VCaP (cell line): ENCODE data around the gene RETREG1.
"Not testable (repeated sequence)": the region's sequence is repeated elsewhere in the genome, so short reads cannot be mapped to it uniquely, and the experiment has no call there.

Experiments
- H3K27ac ChIP-seq: fragments of 450-650 bp; 2 replicates; pipeline ENCODE4 v1.5.1; 2017
- TF ChIP-seq, protein P1 (sequence below): fragments of 450-650 bp; conservative IDR thresholded peaks from 2 replicates; pipeline ENCODE4 v1.5.1; 2017; ENCODE audit warnings: mild to moderate bottlenecking, moderate library complexity

The RETREG1 gene

GRCh38 chr5:16659536-16659935 is 42.7 kb upstream of the RETREG1 start:
- TF ChIP-seq, protein P1, sequence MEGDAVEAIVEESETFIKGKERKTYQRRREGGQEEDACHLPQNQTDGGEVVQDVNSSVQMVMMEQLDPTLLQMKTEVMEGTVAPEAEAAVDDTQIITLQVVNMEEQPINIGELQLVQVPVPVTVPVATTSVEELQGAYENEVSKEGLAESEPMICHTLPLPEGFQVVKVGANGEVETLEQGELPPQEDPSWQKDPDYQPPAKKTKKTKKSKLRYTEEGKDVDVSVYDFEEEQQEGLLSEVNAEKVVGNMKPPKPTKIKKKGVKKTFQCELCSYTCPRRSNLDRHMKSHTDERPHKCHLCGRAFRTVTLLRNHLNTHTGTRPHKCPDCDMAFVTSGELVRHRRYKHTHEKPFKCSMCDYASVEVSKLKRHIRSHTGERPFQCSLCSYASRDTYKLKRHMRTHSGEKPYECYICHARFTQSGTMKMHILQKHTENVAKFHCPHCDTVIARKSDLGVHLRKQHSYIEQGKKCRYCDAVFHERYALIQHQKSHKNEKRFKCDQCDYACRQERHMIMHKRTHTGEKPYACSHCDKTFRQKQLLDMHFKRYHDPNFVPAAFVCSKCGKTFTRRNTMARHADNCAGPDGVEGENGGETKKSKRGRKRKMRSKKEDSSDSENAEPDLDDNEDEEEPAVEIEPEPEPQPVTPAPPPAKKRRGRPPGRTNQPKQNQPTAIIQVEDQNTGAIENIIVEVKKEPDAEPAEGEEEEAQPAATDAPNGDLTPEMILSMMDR = no peak
- no peak overlapping the region for H3K27ac ChIP-seq

GRCh38 chr5:16656561-16657191 is 39.9 kb upstream of the RETREG1 start:
- TF ChIP-seq, protein P1 = no peak
- no peak overlapping the region for H3K27ac ChIP-seq

GRCh38 chr5:16654647-16655334 is 38.0 kb upstream of the RETREG1 start:
- TF ChIP-seq, protein P1 = no peak
- H3K27ac ChIP-seq = no peak overlapping the region

GRCh38 chr5:16648739-16649138 is 31.9 kb upstream of the RETREG1 start:
- H3K27ac ChIP-seq = not testable (repeated sequence)

DNA sequence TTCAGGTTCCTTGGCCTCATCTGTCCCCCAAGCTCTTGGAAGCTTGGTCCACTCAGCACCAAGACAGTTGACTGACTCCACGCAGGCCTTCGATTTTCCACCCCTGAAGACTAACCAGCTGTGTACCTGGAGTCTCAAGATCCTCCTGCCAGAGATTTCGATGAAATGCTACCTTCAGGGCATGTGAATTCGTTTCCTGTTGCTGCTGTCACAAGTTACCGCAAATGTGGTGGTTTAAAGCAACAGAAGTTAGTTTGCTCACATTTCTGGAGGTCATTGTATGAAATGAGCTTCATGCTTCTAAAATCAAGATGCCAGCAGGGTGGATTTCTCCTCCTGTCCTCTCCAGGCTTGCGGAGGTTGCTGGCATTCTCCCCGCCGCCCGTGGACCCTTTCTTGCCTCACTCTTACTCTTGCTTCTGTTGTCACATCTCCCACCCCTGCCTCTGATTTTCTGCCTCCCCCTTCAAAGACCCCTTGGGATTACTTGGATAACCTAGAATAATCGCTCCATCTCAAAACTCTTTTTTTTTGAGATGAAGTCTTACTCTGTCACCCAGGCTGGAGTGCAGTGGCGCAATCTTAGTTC is 27.6 kb upstream of the RETREG1 start:
- TF ChIP-seq, protein P1 = no peak
- no peak overlapping the region for H3K27ac ChIP-seq

DNA sequence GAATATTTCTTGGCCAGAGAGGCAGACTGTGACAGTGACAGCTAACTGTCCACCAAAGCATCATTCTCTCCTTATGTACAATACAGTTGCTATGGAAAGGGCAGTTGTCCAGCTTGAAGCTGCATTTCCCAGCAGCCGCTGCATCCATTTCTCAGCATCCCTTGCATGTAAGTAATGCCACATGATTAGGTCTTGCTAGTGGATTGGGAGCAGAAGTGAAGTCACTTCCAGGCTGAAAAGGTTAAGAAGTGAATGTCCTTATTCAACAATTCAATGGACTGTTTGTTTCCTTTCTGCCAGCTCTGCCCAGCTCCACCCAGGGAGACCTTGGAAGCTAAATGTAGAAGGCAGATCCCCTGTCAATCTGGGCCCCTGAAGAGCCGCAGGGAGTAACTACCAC is 26.1 kb upstream of the RETREG1 start:
- TF ChIP-seq, protein P1 = no peak
- no peak overlapping the region for H3K27ac ChIP-seq

- TF ChIP-seq, protein P1 = no peak
- H3K27ac ChIP-seq = no peak overlapping the region
Measured at GRCh38 chr5:16639206-16639605, 22.4 kb upstream of the RETREG1 start.

GRCh38 chr5:16628376-16628775 is 11.6 kb upstream of the RETREG1 start:
- TF ChIP-seq, protein P1 = no peak

More at GRCh38 chr5:16628376-16628775, 11.6 kb upstream of the RETREG1 start:
- H3K27ac ChIP-seq = no peak overlapping the region
